CD4-positive, alpha-beta memory T cell (primary cell): Measurements from ENCODE around the gene SIGLEC12. TPM values are rescaled to one million over a fixed set of nuclear protein-coding genes. Genes with fewer than 3 reads are reported as not detected.
A peak's percentile ranks its signal among the peaks of the same experiment; 100 is the strongest.

Source experiments
- CTCF ChIA-PET: fragments of 350-600 bp; sonication (Branson Sonifier 250); formaldehyde crosslinking; loops from one replicate; lab custom pipeline; 2021; ENCODE audit warnings: inconsistent platforms; ENCODE audit not compliant: partially characterized antibody; lab: Charles Lee
- POLR2A ChIA-PET: fragments of 350-600 bp; sonication (Branson Sonifier 250); formaldehyde crosslinking; loops from one replicate; lab custom pipeline; 2021; ENCODE audit not compliant: partially characterized antibody; lab: Charles Lee
- DNase-seq, 5 donors: peaks; one replicate each; pipeline versions ENCODE4 v3.0.0 to v3.0.0-alpha.2; 2020 to 2022; ENCODE audit warnings: mixed read lengths in 1 of 5
- H3K27ac ChIP-seq: one replicate; pipeline ENCODE4 v1.7.0; 2013; ENCODE audit warnings: low read depth, low read length
- H3K27me3 ChIP-seq: 2 replicates; pipeline ENCODE4 v1.7.0; 2013; ENCODE audit warnings: mild to moderate bottlenecking, low read length, moderate library complexity; ENCODE audit not compliant: insufficient read depth
- H3K36me3 ChIP-seq: 2 replicates; pipeline ENCODE4 v1.7.0; 2013; ENCODE audit warnings: mild to moderate bottlenecking, low read length, moderate library complexity; ENCODE audit not compliant: insufficient read depth
- H3K4me1 ChIP-seq: 2 replicates; pipeline ENCODE4 v1.7.0; 2013; ENCODE audit warnings: mild to moderate bottlenecking, low read length, moderate library complexity; ENCODE audit not compliant: insufficient read depth
- H3K4me3 ChIP-seq, 2 donors: one replicate each; pipeline ENCODE4 v1.7.0; 2013; ENCODE audit warnings: low read length in 2 of 2, mild to moderate bottlenecking in 1 of 2
- H3K9me3 ChIP-seq, 2 donors: one replicate each; pipeline ENCODE4 v1.7.0; 2013; ENCODE audit warnings: low read length in 2 of 2, control low read depth in 1 of 2; ENCODE audit not compliant: control insufficient read depth in 1 of 2
- H3K27ac Mint-ChIP-seq, 7 donors: one replicate each; pipeline ENCODE4 v1.8.0; 2020 to 2021; ENCODE audit warnings: mixed read lengths in 7 of 7, mild to moderate bottlenecking in 6 of 7, inconsistent platforms in 3 of 7, moderate library complexity in 3 of 7
- H3K27me3 Mint-ChIP-seq, 2 donors: one replicate each; pipeline ENCODE4 v1.8.0; 2020 to 2021; ENCODE audit warnings: mixed read lengths in 2 of 2
- H3K36me3 Mint-ChIP-seq, 2 donors: one replicate each; pipeline ENCODE4 v1.8.0; 2020 to 2021; ENCODE audit warnings: mixed read lengths in 2 of 2, inconsistent platforms in 1 of 2, mild to moderate bottlenecking in 1 of 2
- H3K4me1 Mint-ChIP-seq, 4 donors: one replicate each; pipeline ENCODE4 v1.8.0; 2020 to 2021; ENCODE audit warnings: mixed read lengths in 4 of 4, mild to moderate bottlenecking in 1 of 4
- H3K4me3 Mint-ChIP-seq, 8 donors: one replicate each; pipeline ENCODE4 v1.8.0; 2020 to 2021; ENCODE audit warnings: mixed read lengths in 8 of 8, mild to moderate bottlenecking in 7 of 8, moderate library complexity in 6 of 8, inconsistent platforms in 3 of 8
- H3K9me3 Mint-ChIP-seq, 8 donors: one replicate each; pipeline ENCODE4 v1.8.0; 2020 to 2021; ENCODE audit warnings: mixed read lengths in 8 of 8, mild to moderate bottlenecking in 5 of 8, inconsistent platforms in 3 of 8, moderate library complexity in 1 of 8
- intact Hi-C: fragments of 100-400 bp; cut with micrococcal nuclease; formaldehyde crosslinking; loops from one replicate; pipeline ENCODE4 v1.15.1; 2023
- polyA plus RNA-seq, 2 donors: library from polyadenylated mRNA; unstranded; fragments of 300-500 nt; fragmentation: Illumina TruSeq; gene quantifications; one replicate each; pipeline ENCODE4 v1.2.3, GENCODE V29; 2021
- total RNA-seq, 2 experiments: library from RNA; stranded (reverse); gene quantifications; one replicate each; pipeline ENCODE4 v1.2.3, GENCODE V29; 2021

SIGLEC12 gene
- total and polyA plus RNA-seq, 4 experiments from 2014 or later = not detected

- Histone ChIP-seq H3K27ac (no peak overlapping the region), H3K27me3 (no peaks in the 10 kb centered on the region), H3K4me3 (no peak overlapping the region), H3K4me1 (no peaks in the 10 kb centered on the region), H3K9me3 (no peaks in the 10 kb centered on the region), H3K36me3 (no peaks in the 10 kb centered on the region)
- H3K9me3 Mint-ChIP-seq = peaks cover 0 to 3% (median under 1%) of the 10 kb centered on the region in 8 donors
- ChIA-PET POLR2A (no interaction called here), CTCF (no interaction called here)
- peaks cover 18 to 19% of the 10 kb centered on the region in 2 donors for H3K27me3 Mint-ChIP-seq
- DNase-seq = no peak
- no peaks in the 10 kb centered on the region for H3K4me1 Mint-ChIP-seq
- H3K36me3 Mint-ChIP-seq = no peaks in the 10 kb centered on the region
- intact Hi-C loops = no loop called here
- H3K4me3 Mint-ChIP-seq = no peak overlapping the region
- no peak overlapping the region for H3K27ac Mint-ChIP-seq
Observed at GRCh38 chr19:51520728-51521127, 19.1 kb upstream of the SIGLEC12 start.

- CTCF ChIA-PET = interaction anchor here (0.9 to 4.7 kb wide), 14 partner anchors 8 to 177 kb away, joined by 3 to 51 read pairs (median 4); partner anchors contain the start of gene SIGLEC10
- Mint-ChIP-seq H3K36me3 (no peaks in the 10 kb centered on the region), H3K4me3 (no peak overlapping the region), H3K27me3 (peaks cover 21 to 22% of the 10 kb centered on the region in 2 donors), H3K9me3 (peaks cover 0 to 6% (median under 1%) of the 10 kb centered on the region in 8 donors), H3K4me1 (no peaks in the 10 kb centered on the region), H3K27ac (peak overlapping the region in 1 of 7 donors; percentile 57)
- H3K4me3 ChIP-seq = no peak overlapping the region
- no peaks in the 10 kb centered on the region for H3K4me1 ChIP-seq
- H3K36me3 ChIP-seq = no peaks in the 10 kb centered on the region
- POLR2A ChIA-PET = no interaction called here
- no peaks in the 10 kb centered on the region for H3K9me3 ChIP-seq
- H3K27me3 ChIP-seq = peaks cover 4% of the 10 kb centered on the region
- H3K27ac ChIP-seq = no peak overlapping the region
- peak; percentile 33 to 44 (median 38) for DNase-seq
- intact Hi-C loops = loop anchor here (1.0 kb wide), 2 partner anchors 42 to 177 kb away; no protein-coding TSS in a partner anchor
Observed at GRCh38 chr19:51514866-51515481, 13.4 kb upstream of the SIGLEC12 start.

GRCh38 chr19:51513968-51514367 is 12.4 kb upstream of the SIGLEC12 start:
- Mint-ChIP-seq H3K36me3 (no peaks in the 10 kb centered on the region), H3K27me3 (peaks cover 18% of the 10 kb centered on the region in 2 donors), H3K4me3 (no peak overlapping the region), H3K9me3 (peaks cover 0 to 6% (median under 1%) of the 10 kb centered on the region in 8 donors), H3K4me1 (no peaks in the 10 kb centered on the region), H3K27ac (no peak overlapping the region)
- Histone ChIP-seq H3K4me1 (no peaks in the 10 kb centered on the region), H3K9me3 (no peaks in the 10 kb centered on the region), H3K27me3 (peaks cover 4% of the 10 kb centered on the region), H3K36me3 (no peaks in the 10 kb centered on the region), H3K4me3 (no peak overlapping the region), H3K27ac (no peak overlapping the region)
- ChIA-PET POLR2A (interaction anchor here (0.6 to 1.1 kb wide), 2 partner anchors 73 to 92 kb away, joined by 3 read pairs; no protein-coding TSS in a partner anchor), CTCF (interaction anchor here (0.7 to 4.7 kb wide), 13 partner anchors 8 to 176 kb away, joined by 3 to 51 read pairs (median 4); partner anchors contain the start of gene SIGLEC10)
- intact Hi-C loops = no loop called here
- DNase-seq = no peak

GRCh38 chr19:51511353-51511752 is 9.8 kb upstream of the SIGLEC12 start:
- Mint-ChIP-seq H3K4me1 (no peaks in the 10 kb centered on the region), H3K4me3 (no peak overlapping the region), H3K27ac (peak overlapping the region in 1 of 7 donors; percentile 38), H3K36me3 (no peaks in the 10 kb centered on the region), H3K9me3 (peaks cover 0 to 2% (median 0%) of the 10 kb centered on the region in 8 donors), H3K27me3 (peaks cover 10 to 13% of the 10 kb centered on the region in 2 donors)
- ChIA-PET CTCF (no interaction called here), POLR2A (no interaction called here)
- no peak for DNase-seq
- Histone ChIP-seq H3K36me3 (no peaks in the 10 kb centered on the region), H3K27me3 (peaks cover 4% of the 10 kb centered on the region), H3K4me1 (no peaks in the 10 kb centered on the region), H3K9me3 (no peaks in the 10 kb centered on the region), H3K27ac (no peak overlapping the region), H3K4me3 (no peak overlapping the region)
- intact Hi-C loops = no loop called here

GRCh38 chr19:51509823-51510660 is 8.4 kb upstream of the SIGLEC12 start:
- Mint-ChIP-seq H3K36me3 (no peaks in the 10 kb centered on the region), H3K4me1 (no peaks in the 10 kb centered on the region), H3K27ac (no peak overlapping the region), H3K9me3 (peaks cover 0 to 2% (median 0%) of the 10 kb centered on the region in 8 donors), H3K27me3 (peaks cover 10 to 13% of the 10 kb centered on the region in 2 donors), H3K4me3 (no peak overlapping the region)
- intact Hi-C loops = no loop called here
- Histone ChIP-seq H3K27me3 (peaks cover 4% of the 10 kb centered on the region), H3K4me3 (no peak overlapping the region), H3K27ac (no peak overlapping the region), H3K36me3 (no peaks in the 10 kb centered on the region), H3K9me3 (no peaks in the 10 kb centered on the region), H3K4me1 (no peaks in the 10 kb centered on the region)
- ChIA-PET POLR2A (no interaction called here), CTCF (interaction anchor here (1.6 kb wide), 1 partner anchor 37 kb away, joined by 6 read pairs; no protein-coding TSS in a partner anchor)
- DNase-seq = no peak

GRCh38 chr19:51508059-51508733 is 6.6 kb upstream of the SIGLEC12 start:
- Mint-ChIP-seq H3K27me3 (peaks cover 7 to 11% of the 10 kb centered on the region in 2 donors), H3K4me1 (no peaks in the 10 kb centered on the region), H3K9me3 (peaks cover 0 to 8% (median 0%) of the 10 kb centered on the region in 8 donors), H3K36me3 (no peaks in the 10 kb centered on the region), H3K4me3 (no peak overlapping the region), H3K27ac (no peak overlapping the region)
- Histone ChIP-seq H3K27ac (no peak overlapping the region), H3K4me1 (no peaks in the 10 kb centered on the region), H3K27me3 (no peaks in the 10 kb centered on the region), H3K9me3 (no peaks in the 10 kb centered on the region), H3K36me3 (no peaks in the 10 kb centered on the region), H3K4me3 (no peak overlapping the region)
- intact Hi-C loops = no loop called here
- ChIA-PET POLR2A (no interaction called here), CTCF (interaction anchor here (2.4 kb wide), 1 partner anchor 8 kb away, joined by 11 read pairs; no protein-coding TSS in a partner anchor)
- DNase-seq = no peak
